C4-2B (cell line): Measurements from ENCODE around the gene UTP14C.

Experiments
- CTCF ChIP-seq: fragments of 450-650 bp; conservative IDR thresholded peaks from 2 replicates; pipeline ENCODE4 v1.5.1; 2017; ENCODE audit warnings: mild to moderate bottlenecking
- ZFX ChIP-seq: fragments of 450-650 bp; IDR thresholded peaks from 2 replicates; pipeline ENCODE4 v1.6.1; 2017

- no peak for TF ChIP-seq CTCF
- no peak for TF ChIP-seq ZFX
Measured at GRCh38 chr13:52004511-52005170, 19.9 kb upstream of the UTP14C start.
